ENCODE data around the gene ZNF556.
A peak's percentile ranks its signal among the peaks of the same experiment; 100 is the strongest.

DNA sequence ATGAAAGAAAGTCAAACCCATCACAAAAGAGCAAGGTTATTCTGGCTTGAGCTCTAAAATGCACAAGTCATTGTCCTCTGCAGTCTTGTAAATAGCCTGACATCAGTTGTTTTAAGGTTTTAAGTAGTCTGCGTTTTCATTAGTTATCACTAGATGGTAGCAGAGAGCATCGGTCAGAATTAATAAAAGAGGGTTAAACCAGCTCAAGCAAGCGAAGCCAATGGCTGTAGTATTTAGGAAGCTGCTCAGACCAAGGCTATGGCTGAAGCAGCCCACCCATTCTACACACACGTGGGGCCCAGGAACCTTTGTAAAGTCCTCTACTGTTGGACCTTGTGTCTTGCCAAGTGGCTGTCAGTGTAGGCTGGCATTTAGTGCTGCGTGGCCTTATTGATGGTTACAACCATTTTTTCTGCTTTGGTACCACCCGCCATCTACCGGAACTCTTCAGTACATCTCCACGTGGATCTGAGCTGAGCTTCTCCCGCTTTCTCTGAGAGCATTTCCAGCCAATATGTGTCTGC is 20.3 kb downstream of the ZNF556 start:
- TF ChIP-seq, protein P1, sequence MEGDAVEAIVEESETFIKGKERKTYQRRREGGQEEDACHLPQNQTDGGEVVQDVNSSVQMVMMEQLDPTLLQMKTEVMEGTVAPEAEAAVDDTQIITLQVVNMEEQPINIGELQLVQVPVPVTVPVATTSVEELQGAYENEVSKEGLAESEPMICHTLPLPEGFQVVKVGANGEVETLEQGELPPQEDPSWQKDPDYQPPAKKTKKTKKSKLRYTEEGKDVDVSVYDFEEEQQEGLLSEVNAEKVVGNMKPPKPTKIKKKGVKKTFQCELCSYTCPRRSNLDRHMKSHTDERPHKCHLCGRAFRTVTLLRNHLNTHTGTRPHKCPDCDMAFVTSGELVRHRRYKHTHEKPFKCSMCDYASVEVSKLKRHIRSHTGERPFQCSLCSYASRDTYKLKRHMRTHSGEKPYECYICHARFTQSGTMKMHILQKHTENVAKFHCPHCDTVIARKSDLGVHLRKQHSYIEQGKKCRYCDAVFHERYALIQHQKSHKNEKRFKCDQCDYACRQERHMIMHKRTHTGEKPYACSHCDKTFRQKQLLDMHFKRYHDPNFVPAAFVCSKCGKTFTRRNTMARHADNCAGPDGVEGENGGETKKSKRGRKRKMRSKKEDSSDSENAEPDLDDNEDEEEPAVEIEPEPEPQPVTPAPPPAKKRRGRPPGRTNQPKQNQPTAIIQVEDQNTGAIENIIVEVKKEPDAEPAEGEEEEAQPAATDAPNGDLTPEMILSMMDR (IDR thresholded peaks at IDR 0.05), result peak; percentile 31 to 78 (median 66)
- TF ChIP-seq POLR2A (IDR thresholded peaks at IDR 0.05), result no peak

Measured in Peyer's patch (tissue), 4 donors.